ENCODE data around the gene DLEU7. TPM values are rescaled to one million over a fixed set of nuclear protein-coding genes. Genes with fewer than 3 reads are reported as not detected.

Gene DLEU7
- total RNA-seq, 1 experiment from 2014 or later: not detected

Other genes with a start within 250 kb of the DLEU7 start
- 41.6 and 53.3 TPM in 2 replicates for gene RNASEH2B, start 66.1 kb upstream of the DLEU7 start, total RNA-seq (2022)